ENCODE measurements around the gene NUDT14.
A peak's percentile ranks its signal among the peaks of the same experiment; 100 is the strongest.

The NUDT14 gene

GRCh38 chr14:105201925-105202513, 20.9 kb upstream of the NUDT14 start:
- 0 out of 2 replicates have a peak overlapping the region, but pooled peaks have one; percentile 24 for H3K27ac ChIP-seq (ENCODE audit: extremely low read depth, low read depth, low read length)
- TF ChIP-seq ZBTB21 (tag by site-specific recombination; IDR thresholded peaks at IDR 0.05) (no peak), ZNF10 (tag by site-specific recombination; IDR thresholded peaks at IDR 0.05) (no peak), GLIS1 (tag by site-specific recombination; IDR thresholded peaks at IDR 0.05) (peak; percentile 84), ZFHX2 (tag by site-specific recombination; conservative IDR thresholded peaks at IDR 0.05) (peak; percentile 81), ZNF354C (tag by site-specific recombination; IDR thresholded peaks at IDR 0.05; ENCODE audit: borderline replicate concordance, low read depth) (no peak), ZBTB20 (tag by site-specific recombination; IDR thresholded peaks at IDR 0.05) (peak; percentile 60), SP2 (tag by site-specific recombination; IDR thresholded peaks at IDR 0.05) (0 out of 2 replicates have a peak, but pooled peaks have one; percentile 33), EGR2 (tag by site-specific recombination; IDR thresholded peaks at IDR 0.05; ENCODE audit: low read depth) (peak; percentile 56)
- H3K9me3 ChIP-seq (ENCODE audit: control insufficient read depth, insufficient read depth, low read depth, low read length), result no peaks in the 10 kb centered on the region
- H3K4me1 ChIP-seq (ENCODE audit: control insufficient read depth, insufficient read depth, low read length), result no peaks in the 10 kb centered on the region
- ChIA-PET POLR2A (no interaction called here), CTCF (interaction anchor here (0.7 to 4.0 kb wide), 8 partner anchors 18 to 212 kb away, joined by 3 to 23 read pairs (median 3); no protein-coding TSS in a partner anchor)
- no peak overlapping the region for H3K4me3 ChIP-seq (ENCODE audit: low read depth, low read length)
- H3K36me3 ChIP-seq (ENCODE audit: control insufficient read depth in 2 of 2, insufficient read depth in 1 of 2, low read length in 2 of 2), result no peaks in the 10 kb centered on the region

DNA sequence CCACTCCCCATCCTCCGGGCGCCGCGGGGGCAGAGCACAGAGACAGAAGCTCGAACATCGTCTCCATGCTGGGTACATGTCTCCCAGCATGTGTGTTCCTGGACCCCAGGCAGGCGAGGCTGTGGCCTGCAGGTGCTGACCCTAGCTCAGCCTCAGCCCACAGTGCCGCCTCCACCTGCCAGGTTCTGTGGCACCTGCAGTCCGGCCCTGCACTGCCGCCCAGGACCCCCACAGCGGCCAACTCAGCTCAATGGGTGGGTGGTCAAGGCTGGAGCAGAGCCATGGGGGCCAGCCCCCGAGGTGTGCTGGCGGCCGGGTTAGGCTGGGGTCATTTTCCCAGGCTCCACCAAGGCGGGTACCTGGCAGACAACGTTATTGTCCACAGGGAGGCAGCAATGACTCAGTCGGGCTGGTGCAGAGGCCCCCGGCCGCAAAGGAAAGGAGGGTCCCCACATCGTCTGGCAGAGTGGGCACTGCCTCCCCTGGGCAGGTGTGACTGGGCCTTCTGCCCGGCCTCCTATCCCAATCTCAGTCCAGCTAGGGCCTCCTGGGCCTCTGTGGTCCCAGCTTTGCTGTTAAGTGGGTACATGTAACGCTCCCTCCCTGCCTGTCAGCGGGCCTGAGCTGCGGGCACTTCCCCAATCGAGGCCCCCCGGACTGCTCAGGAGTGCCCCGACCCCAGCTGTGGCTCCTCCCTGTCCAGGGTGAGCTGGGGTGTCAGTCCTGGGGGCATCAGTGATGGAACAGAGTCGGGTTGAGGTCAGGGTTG, 20.2 kb upstream of the NUDT14 start:
- no peak overlapping the region for H3K4me3 ChIP-seq (ENCODE audit: low read depth, low read length)
- TF ChIP-seq HOXA7 (CRISPR knock-in tag; IDR thresholded peaks at IDR 0.05; ENCODE audit: borderline replicate concordance) (no peak), TCF7L2 (IDR thresholded peaks at IDR 0.05; ENCODE audit: borderline replicate concordance, low read depth, low read length) (no peak), ZBTB11 (tag by site-specific recombination; conservative IDR thresholded peaks at IDR 0.05; ENCODE audit: low read depth) (no peak), ZNF596 (tag by site-specific recombination; IDR thresholded peaks at IDR 0.05) (no peak), ZNF791 (tag by site-specific recombination; IDR thresholded peaks at IDR 0.05) (no peak), ZNF677 (tag by site-specific recombination; IDR thresholded peaks at IDR 0.05) (no peak), ZNF26 (tag by site-specific recombination; IDR thresholded peaks at IDR 0.05) (no peak)
- TF ChIP-seq, protein P1, sequence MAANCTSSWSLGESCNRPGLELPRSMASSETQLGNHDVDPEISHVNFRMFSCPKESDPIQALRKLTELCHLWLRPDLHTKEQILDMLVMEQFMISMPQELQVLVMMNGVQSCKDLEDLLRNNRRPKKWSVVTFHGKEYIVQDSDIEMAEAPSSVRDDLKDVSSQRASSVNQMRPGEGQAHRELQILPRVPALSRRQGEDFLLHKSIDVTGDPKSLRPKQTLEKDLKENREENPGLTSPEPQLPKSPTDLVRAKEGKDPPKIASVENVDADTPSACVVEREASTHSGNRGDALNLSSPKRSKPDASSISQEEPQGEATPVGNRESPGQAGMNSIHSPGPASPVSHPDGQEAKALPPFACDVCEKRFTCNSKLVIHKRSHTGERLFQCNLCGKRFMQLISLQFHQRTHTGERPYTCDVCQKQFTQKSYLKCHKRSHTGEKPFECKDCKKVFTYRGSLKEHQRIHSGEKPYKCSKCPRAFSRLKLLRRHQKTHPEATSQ (tag by site-specific recombination; IDR thresholded peaks at IDR 0.05), result no peak
- TF ChIP-seq, protein P2, sequence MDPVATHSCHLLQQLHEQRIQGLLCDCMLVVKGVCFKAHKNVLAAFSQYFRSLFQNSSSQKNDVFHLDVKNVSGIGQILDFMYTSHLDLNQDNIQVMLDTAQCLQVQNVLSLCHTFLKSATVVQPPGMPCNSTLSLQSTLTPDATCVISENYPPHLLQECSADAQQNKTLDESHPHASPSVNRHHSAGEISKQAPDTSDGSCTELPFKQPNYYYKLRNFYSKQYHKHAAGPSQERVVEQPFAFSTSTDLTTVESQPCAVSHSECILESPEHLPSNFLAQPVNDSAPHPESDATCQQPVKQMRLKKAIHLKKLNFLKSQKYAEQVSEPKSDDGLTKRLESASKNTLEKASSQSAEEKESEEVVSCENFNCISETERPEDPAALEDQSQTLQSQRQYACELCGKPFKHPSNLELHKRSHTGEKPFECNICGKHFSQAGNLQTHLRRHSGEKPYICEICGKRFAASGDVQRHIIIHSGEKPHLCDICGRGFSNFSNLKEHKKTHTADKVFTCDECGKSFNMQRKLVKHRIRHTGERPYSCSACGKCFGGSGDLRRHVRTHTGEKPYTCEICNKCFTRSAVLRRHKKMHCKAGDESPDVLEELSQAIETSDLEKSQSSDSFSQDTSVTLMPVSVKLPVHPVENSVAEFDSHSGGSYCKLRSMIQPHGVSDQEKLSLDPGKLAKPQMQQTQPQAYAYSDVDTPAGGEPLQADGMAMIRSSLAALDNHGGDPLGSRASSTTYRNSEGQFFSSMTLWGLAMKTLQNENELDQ (tag by site-specific recombination; IDR thresholded peaks at IDR 0.05; ENCODE audit: low read depth), result no peak
- TF ChIP-seq, protein P3, sequence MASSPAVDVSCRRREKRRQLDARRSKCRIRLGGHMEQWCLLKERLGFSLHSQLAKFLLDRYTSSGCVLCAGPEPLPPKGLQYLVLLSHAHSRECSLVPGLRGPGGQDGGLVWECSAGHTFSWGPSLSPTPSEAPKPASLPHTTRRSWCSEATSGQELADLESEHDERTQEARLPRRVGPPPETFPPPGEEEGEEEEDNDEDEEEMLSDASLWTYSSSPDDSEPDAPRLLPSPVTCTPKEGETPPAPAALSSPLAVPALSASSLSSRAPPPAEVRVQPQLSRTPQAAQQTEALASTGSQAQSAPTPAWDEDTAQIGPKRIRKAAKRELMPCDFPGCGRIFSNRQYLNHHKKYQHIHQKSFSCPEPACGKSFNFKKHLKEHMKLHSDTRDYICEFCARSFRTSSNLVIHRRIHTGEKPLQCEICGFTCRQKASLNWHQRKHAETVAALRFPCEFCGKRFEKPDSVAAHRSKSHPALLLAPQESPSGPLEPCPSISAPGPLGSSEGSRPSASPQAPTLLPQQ (tag by site-specific recombination; IDR thresholded peaks at IDR 0.05), result no peak
- H3K36me3 ChIP-seq (ENCODE audit: control insufficient read depth in 2 of 2, insufficient read depth in 1 of 2, low read length in 2 of 2), result no peaks in the 10 kb centered on the region
- ChIA-PET CTCF (interaction anchor here (0.5 to 4.0 kb wide), 9 partner anchors 11 to 161 kb away, joined by 3 to 23 read pairs (median 4); no protein-coding TSS in a partner anchor), POLR2A (interaction anchor here (0.6 kb wide), 2 partner anchors 138 to 437 kb away, joined by 3 to 6 read pairs; no protein-coding TSS in a partner anchor)
- H3K4me1 ChIP-seq (ENCODE audit: control insufficient read depth, insufficient read depth, low read length), result no peaks in the 10 kb centered on the region
- H3K27ac ChIP-seq (ENCODE audit: extremely low read depth, low read depth, low read length), result no peak overlapping the region
- no peaks in the 10 kb centered on the region for H3K9me3 ChIP-seq (ENCODE audit: control insufficient read depth, insufficient read depth, low read depth, low read length)

All from HEK293 (cell line).